Measurements from ENCODE around the gene RNU4-1.

Gene RNU4-1

DNA sequence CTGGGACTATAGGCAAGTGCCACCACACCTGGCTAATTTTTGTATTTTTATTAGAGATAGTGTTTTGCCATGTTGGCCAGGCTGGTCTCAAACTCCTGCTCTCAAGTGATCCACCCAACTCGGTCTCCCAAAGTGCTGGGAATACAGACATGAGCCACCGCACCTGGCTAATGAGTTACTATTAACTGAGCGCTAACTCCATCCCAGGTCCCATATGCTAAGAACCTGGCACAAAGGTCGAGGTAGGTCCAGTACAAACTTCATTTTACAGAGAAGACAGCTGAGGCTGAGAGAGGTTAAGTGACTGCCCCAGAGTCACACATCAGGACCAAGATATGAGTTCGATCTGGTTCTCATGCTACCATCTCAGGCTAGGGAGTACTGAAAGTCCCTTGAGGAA is 39.0 kb upstream of the RNU4-1 start:
- H3K4me3 ChIP-seq (replicated peaks; ENCODE audit: low read depth, low read length), result no peak overlapping the region
- no peak for DNase-seq (ENCODE audit: low read depth)
- TF ChIP-seq, protein P1, sequence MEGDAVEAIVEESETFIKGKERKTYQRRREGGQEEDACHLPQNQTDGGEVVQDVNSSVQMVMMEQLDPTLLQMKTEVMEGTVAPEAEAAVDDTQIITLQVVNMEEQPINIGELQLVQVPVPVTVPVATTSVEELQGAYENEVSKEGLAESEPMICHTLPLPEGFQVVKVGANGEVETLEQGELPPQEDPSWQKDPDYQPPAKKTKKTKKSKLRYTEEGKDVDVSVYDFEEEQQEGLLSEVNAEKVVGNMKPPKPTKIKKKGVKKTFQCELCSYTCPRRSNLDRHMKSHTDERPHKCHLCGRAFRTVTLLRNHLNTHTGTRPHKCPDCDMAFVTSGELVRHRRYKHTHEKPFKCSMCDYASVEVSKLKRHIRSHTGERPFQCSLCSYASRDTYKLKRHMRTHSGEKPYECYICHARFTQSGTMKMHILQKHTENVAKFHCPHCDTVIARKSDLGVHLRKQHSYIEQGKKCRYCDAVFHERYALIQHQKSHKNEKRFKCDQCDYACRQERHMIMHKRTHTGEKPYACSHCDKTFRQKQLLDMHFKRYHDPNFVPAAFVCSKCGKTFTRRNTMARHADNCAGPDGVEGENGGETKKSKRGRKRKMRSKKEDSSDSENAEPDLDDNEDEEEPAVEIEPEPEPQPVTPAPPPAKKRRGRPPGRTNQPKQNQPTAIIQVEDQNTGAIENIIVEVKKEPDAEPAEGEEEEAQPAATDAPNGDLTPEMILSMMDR (IDR thresholded peaks at IDR 0.05; ENCODE audit: low read length, missing control alignments), result no peak

DNA sequence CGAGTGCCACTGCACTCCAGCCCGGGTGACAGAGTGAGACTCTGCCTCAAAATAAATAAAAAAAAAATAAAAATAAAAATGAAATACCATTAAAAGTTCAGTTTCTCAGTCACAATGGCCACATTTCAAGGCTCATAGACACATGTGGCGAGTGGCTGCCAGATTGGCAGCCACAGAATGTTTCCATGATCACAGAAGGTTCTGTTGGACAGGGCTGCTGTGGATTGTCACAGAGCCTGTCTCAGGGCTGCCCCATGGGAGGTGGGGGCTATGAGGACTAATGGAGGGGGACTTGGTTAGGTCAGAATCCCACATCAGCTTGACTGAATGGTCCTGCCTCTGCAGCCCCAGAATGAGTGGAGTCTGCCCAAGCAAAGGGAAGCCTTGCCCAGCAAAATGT is 38.4 kb upstream of the RNU4-1 start:
- no peak for DNase-seq (ENCODE audit: low read depth)
- TF ChIP-seq, protein P1 (IDR thresholded peaks at IDR 0.05; ENCODE audit: low read length, missing control alignments), result no peak

DNA sequence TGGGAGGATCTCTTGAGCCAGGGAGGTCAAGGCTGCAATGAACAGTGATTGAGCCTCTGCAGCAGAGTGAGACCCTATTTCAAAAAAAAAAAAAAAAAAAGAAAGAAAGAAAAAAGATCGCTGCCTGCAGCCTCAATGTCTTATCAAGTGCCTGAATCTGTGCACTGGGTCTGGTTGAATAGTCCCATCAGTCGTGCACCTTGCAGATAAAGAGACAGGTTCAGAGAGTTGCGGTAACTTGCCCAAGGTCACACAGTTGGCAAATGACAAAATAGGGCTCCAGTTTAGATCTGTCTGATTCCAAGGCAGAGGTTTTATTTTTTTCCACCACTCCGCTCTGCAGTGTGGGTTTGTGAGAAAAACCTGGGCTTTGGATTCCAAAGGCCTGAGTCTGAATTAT is 35.2 kb upstream of the RNU4-1 start:
- DNase-seq (ENCODE audit: low read depth), result no peak
- TF ChIP-seq, protein P1 (IDR thresholded peaks at IDR 0.05; ENCODE audit: low read length, missing control alignments), result no peak
- no peak overlapping the region for H3K4me3 ChIP-seq (replicated peaks; ENCODE audit: low read depth, low read length)

More for the DNA sequence above, 38.4 kb upstream of the RNU4-1 start:
- H3K4me3 ChIP-seq (replicated peaks; ENCODE audit: low read depth, low read length), result no peak overlapping the region

DNA sequence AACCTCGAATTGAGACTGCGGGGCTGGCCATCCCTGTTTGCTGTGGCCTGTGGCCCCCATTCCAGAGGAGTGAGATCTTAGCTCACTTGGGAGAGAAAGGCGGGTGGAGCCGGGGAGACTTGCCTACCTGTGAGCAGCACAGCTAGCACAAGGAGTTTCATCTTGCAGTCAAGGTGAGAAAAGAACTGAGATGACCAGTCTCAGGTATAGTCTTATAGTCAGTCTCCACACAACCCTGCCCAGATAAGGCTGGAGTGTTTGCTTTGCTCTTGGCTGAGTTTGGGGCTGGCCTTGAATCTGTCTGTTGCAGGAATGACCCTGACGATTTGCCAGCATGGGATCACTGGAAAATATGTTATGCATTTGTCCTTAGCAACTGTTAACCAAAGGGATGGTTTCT is 34.6 kb upstream of the RNU4-1 start, which contains the start of gene PLA2G1B:
PLA2G1B (minus strand) TSS at position 187 of the 400 bp plus-strand sequence; CDS start at position 161, 26 bp downstream.
- no peak within 1 kb of the TSS for H3K4me3 ChIP-seq (replicated peaks; ENCODE audit: low read depth, low read length)
- TF ChIP-seq, protein P1 (IDR thresholded peaks at IDR 0.05; ENCODE audit: low read length, missing control alignments), result no peak
- no peak for DNase-seq (ENCODE audit: low read depth)

DNA sequence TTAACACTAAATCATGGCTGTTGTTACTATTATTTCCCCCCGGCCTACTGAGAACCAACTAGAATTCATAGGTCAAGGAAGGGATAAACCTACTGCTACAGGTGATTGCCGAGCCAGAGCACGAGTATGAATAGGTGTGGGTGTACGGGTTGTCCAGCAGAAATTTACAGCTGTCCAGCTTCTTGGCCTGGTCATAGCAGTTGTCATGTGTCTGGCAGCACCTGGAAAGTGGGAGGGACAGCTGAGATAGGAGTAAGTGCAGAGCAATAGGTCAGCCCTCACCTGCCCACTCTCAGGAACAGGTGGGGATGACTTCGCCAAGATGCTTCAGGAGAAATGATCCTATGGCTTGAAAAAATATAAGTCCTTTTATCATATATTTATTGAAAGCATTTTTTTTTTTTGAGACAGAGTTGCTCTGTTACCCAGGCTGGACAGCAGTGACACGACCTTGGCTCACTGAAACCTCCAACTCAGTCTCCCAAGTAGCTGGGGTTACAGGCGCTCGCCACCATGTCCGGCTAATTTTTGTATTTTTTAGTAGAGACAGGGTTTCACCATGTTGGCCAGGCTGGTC is 31.9 kb upstream of the RNU4-1 start:
- no peak for DNase-seq (ENCODE audit: low read depth)
- H3K4me3 ChIP-seq (replicated peaks; ENCODE audit: low read depth, low read length), result no peak overlapping the region
- TF ChIP-seq, protein P1 (IDR thresholded peaks at IDR 0.05; ENCODE audit: low read length, missing control alignments), result no peak

DNA sequence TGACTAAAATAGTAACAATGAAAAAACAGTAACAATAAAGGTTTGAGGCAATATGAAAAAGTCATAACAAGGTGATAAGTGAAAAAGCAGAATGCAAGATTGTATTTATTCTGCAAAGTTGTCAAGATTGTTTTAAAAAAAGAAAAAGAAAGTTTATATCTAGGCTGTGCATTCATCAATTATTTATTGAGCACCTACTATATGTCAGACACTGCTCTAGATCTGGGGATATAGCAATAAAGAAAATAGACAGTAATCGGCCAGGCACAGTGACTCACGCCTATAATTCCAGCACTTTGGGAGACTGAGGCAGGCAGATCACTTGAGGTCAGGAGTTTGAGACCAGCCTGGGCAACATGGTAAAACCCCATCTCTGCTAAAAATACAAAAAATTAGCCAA is 30.7 kb upstream of the RNU4-1 start:
- no peak overlapping the region for H3K4me3 ChIP-seq (replicated peaks; ENCODE audit: low read depth, low read length)
- TF ChIP-seq, protein P1 (IDR thresholded peaks at IDR 0.05; ENCODE audit: low read length, missing control alignments), result no peak
- DNase-seq (ENCODE audit: low read depth), result no peak

Data from fibroblast of pulmonary artery (primary cell).